Mesendoderm (in vitro differentiated cells): Measurements from ENCODE around the gene LOXL3.

Source experiments
- DNase-seq: peaks from one replicate; pipeline ENCODE4 v3.0.0; 2013
- H2AK5ac ChIP-seq: 2 replicates; pipeline ENCODE4 v1.6.1; 2013; ENCODE audit warnings: low read length, inconsistent platforms
- H2BK120ac ChIP-seq: 2 replicates; pipeline ENCODE4 v1.6.1; 2013; ENCODE audit warnings: low read depth, mild to moderate bottlenecking, low read length, moderate library complexity, mixed read lengths
- H2BK15ac ChIP-seq: replicated peaks from 2 replicates; pipeline ENCODE4 v1.6.1; 2013; ENCODE audit warnings: low read depth, mild to moderate bottlenecking, moderate library complexity
- H2BK5ac ChIP-seq: 2 replicates; pipeline ENCODE4 v1.6.1; 2013; ENCODE audit warnings: low read length, inconsistent platforms
- H3K18ac ChIP-seq: 2 replicates; pipeline ENCODE4 v1.6.1; 2013; ENCODE audit warnings: mild to moderate bottlenecking, low read length, mixed read lengths
- H3K23ac ChIP-seq: one replicate; pipeline ENCODE4 v1.6.1; 2013; ENCODE audit warnings: low read length
- H3K27ac ChIP-seq: 2 replicates; pipeline ENCODE4 v1.5.1; 2013; ENCODE audit warnings: low read depth, mild to moderate bottlenecking, inconsistent platforms, low read length, moderate library complexity
- H3K27me3 ChIP-seq: 2 replicates; pipeline ENCODE4 v1.6.1; 2013; ENCODE audit warnings: low read length, control low read depth, mild to moderate bottlenecking, inconsistent platforms; ENCODE audit not compliant: insufficient read depth, poor library complexity
- H3K36me3 ChIP-seq: 2 replicates; pipeline ENCODE4 v1.6.1; 2013; ENCODE audit warnings: low read length, inconsistent platforms; ENCODE audit not compliant: control insufficient read depth, insufficient read depth
- H3K4ac ChIP-seq: one replicate; pipeline ENCODE4 v1.6.1; 2013; ENCODE audit warnings: low read depth, mild to moderate bottlenecking, low read length, moderate library complexity
- H3K4me1 ChIP-seq: 2 replicates; pipeline ENCODE4 v1.6.1; 2013; ENCODE audit warnings: low read depth, low read length, inconsistent platforms; ENCODE audit not compliant: control insufficient read depth
- H3K4me2 ChIP-seq: 2 replicates; pipeline ENCODE4 v1.6.1; 2013; ENCODE audit warnings: low read length
- H3K4me3 ChIP-seq: 2 replicates; pipeline ENCODE4 v1.5.1; 2013; ENCODE audit warnings: mild to moderate bottlenecking, low read length
- H3K56ac ChIP-seq: one replicate; pipeline ENCODE4 v1.6.1; 2013; ENCODE audit warnings: low read length
- H3K79me1 ChIP-seq: 2 replicates; pipeline ENCODE4 v1.6.1; 2013; ENCODE audit warnings: low read length, inconsistent platforms
- H3K79me2 ChIP-seq: 2 replicates; pipeline ENCODE4 v1.6.1; 2013; ENCODE audit warnings: mild to moderate bottlenecking, low read length; ENCODE audit not compliant: control insufficient read depth, insufficient read depth
- H3K9ac ChIP-seq: 2 replicates; pipeline ENCODE4 v1.6.1; 2013; ENCODE audit warnings: low read length, inconsistent platforms
- H4K5ac ChIP-seq: one replicate; pipeline ENCODE4 v1.6.1; 2013; ENCODE audit warnings: low read length
- H4K8ac ChIP-seq: one replicate; pipeline ENCODE4 v1.6.1; 2013; ENCODE audit warnings: low read depth, mild to moderate bottlenecking, control low read depth, low read length, moderate library complexity
- WGBS: extraction: QIAGEN DNeasy Blood & Tissue Kit; methylation state at CpG from one replicate; pipeline ENCODE4 v1.1.7; 2013; ENCODE audit warnings: low lambda C conversion rate, missing lambda C conversion rate; ENCODE audit not compliant: insufficient coverage; ENCODE audit errors: extremely low coverage; 5-methylcytosine and 5-hydroxymethylcytosine counted together

The LOXL3 gene

DNA sequence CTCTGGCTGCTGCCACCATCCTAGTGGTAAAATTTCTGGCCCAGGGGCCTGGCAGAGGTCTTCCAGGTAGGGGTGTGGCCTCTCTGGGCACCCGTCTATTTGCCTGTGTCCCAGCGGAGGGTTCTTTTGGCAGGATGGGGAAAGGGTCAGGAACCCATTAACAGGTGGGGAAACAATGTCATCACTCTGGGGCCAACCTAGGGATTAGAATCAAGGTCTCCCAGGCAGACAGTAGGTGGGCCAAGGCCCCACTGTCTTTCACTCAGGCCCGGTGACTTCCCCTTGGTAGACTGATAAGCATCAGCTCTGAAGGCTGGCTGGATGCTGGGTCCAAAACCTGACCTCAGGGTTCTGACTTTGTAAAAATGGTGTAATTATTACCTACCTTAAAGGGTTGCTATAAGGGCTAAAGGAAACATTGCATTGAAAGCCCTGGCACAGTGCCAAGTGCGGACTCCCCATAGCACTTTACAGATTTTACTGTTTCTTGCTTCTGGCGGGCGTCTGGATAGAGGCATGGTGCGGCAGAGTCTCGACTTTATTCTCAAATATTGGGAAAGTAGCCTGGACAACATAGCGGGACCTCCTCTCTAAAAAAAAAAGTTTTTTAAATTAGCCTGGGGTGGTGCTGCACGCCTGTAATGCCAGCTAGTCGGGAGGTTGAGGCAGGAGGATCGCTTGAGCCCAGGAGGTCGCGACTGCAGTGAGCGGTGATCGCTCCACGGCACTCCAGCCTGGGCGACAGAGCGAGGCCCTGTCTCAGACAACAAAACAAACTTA is 56.6 kb downstream of the LOXL3 start:
- no peak overlapping the region for H3K27ac ChIP-seq
- peaks cover 1% of the 10 kb centered on the region for H3K36me3 ChIP-seq
- no peak overlapping the region for H3K18ac ChIP-seq
- H3K79me2 ChIP-seq: no peaks in the 10 kb centered on the region
- no peak overlapping the region for H3K23ac ChIP-seq
- H3K56ac ChIP-seq: peak overlapping the region; percentile 64
- H3K4me3 ChIP-seq: no peak overlapping the region
- no peak overlapping the region for H2BK5ac ChIP-seq
- no peak for DNase-seq
- peak overlapping the region; percentile 37 for H3K9ac ChIP-seq
- no CpG with 5 or more reads among the region's 19 CpGs for WGBS
- peaks cover 55% of the 10 kb centered on the region for H3K27me3 ChIP-seq
- H3K4ac ChIP-seq: no peak overlapping the region
- peaks cover 3% of the 10 kb centered on the region for H3K4me1 ChIP-seq
- no peak overlapping the region for H2BK15ac ChIP-seq
- H4K8ac ChIP-seq: no peak overlapping the region
- no peak overlapping the region for H2AK5ac ChIP-seq
- H4K5ac ChIP-seq: no peak overlapping the region
- no peak overlapping the region for H2BK120ac ChIP-seq
- H3K79me1 ChIP-seq: no peaks in the 10 kb centered on the region
- peak overlapping the region; percentile 74 for H3K4me2 ChIP-seq

GRCh38 chr2:74495440-74495839 is 58.3 kb downstream of the LOXL3 start:
- Histone ChIP-seq H2BK15ac (no peak overlapping the region), H3K4me2 (no peak overlapping the region), H4K8ac (no peak overlapping the region), H3K4ac (no peak overlapping the region), H3K23ac (no peak overlapping the region), H3K79me2 (no peaks in the 10 kb centered on the region), H2BK120ac (no peak overlapping the region), H3K4me1 (peaks cover 3% of the 10 kb centered on the region), H3K36me3 (peaks cover 8% of the 10 kb centered on the region), H3K18ac (no peak overlapping the region), H3K27me3 (peaks cover 38% of the 10 kb centered on the region), H4K5ac (no peak overlapping the region), H3K9ac (no peak overlapping the region), H3K4me3 (no peak overlapping the region), H3K27ac (no peak overlapping the region), H2BK5ac (no peak overlapping the region), H3K56ac (no peak overlapping the region), H3K79me1 (no peaks in the 10 kb centered on the region), H2AK5ac (no peak overlapping the region)
- DNase-seq: no peak
- WGBS: no CpG with 5 or more reads among the region's 1 CpG

GRCh38 chr2:74493546-74493945 is 60.2 kb downstream of the LOXL3 start:
- Histone ChIP-seq H3K9ac (no peak overlapping the region), H3K23ac (no peak overlapping the region), H3K18ac (no peak overlapping the region), H3K4me2 (no peak overlapping the region), H2BK5ac (no peak overlapping the region), H3K79me1 (no peaks in the 10 kb centered on the region), H3K4me1 (peaks cover 1% of the 10 kb centered on the region), H3K36me3 (peaks cover 8% of the 10 kb centered on the region), H2BK120ac (no peak overlapping the region), H4K8ac (no peak overlapping the region), H3K79me2 (no peaks in the 10 kb centered on the region), H2BK15ac (no peak overlapping the region), H3K27me3 (peaks cover 21% of the 10 kb centered on the region), H2AK5ac (no peak overlapping the region), H3K4me3 (no peak overlapping the region), H4K5ac (no peak overlapping the region), H3K56ac (no peak overlapping the region), H3K27ac (no peak overlapping the region), H3K4ac (no peak overlapping the region)
- WGBS: no CpG with 5 or more reads among the region's 3 CpGs
- no peak for DNase-seq

GRCh38 chr2:74491648-74492544 is 61.8 kb downstream of the LOXL3 start:
- no CpG with 5 or more reads among the region's 12 CpGs for WGBS
- Histone ChIP-seq H2BK15ac (no peak overlapping the region), H4K5ac (no peak overlapping the region), H2BK120ac (no peak overlapping the region), H2BK5ac (no peak overlapping the region), H3K79me2 (no peaks in the 10 kb centered on the region), H3K4me2 (no peak overlapping the region), H3K4ac (no peak overlapping the region), H3K56ac (no peak overlapping the region), H3K27ac (no peak overlapping the region), H3K23ac (no peak overlapping the region), H3K9ac (no peak overlapping the region), H4K8ac (no peak overlapping the region), H3K4me3 (no peak overlapping the region), H3K36me3 (peaks cover 8% of the 10 kb centered on the region), H2AK5ac (no peak overlapping the region), H3K79me1 (no peaks in the 10 kb centered on the region), H3K4me1 (no peaks in the 10 kb centered on the region), H3K27me3 (peaks cover 5% of the 10 kb centered on the region), H3K18ac (no peak overlapping the region)
- no peak for DNase-seq

GRCh38 chr2:74489906-74490305 is 63.8 kb downstream of the LOXL3 start:
- no CpG with 5 or more reads among the region's 9 CpGs for WGBS
- no peak overlapping the region for H2BK5ac ChIP-seq
- no peak overlapping the region for H2BK15ac ChIP-seq
- H3K79me1 ChIP-seq: no peaks in the 10 kb centered on the region
- H4K5ac ChIP-seq: no peak overlapping the region
- no peak overlapping the region for H3K56ac ChIP-seq
- H3K4me2 ChIP-seq: no peak overlapping the region
- H3K36me3 ChIP-seq: peaks cover 8% of the 10 kb centered on the region
- H3K4ac ChIP-seq: no peak overlapping the region
- DNase-seq: no peak
- no peak overlapping the region for H2BK120ac ChIP-seq
- H4K8ac ChIP-seq: no peak overlapping the region
- H3K18ac ChIP-seq: no peak overlapping the region
- H2AK5ac ChIP-seq: no peak overlapping the region
- H3K4me1 ChIP-seq: no peaks in the 10 kb centered on the region
- H3K27me3 ChIP-seq: no peaks in the 10 kb centered on the region
- H3K27ac ChIP-seq: no peak overlapping the region
- no peaks in the 10 kb centered on the region for H3K79me2 ChIP-seq
- H3K9ac ChIP-seq: no peak overlapping the region
- no peak overlapping the region for H3K23ac ChIP-seq
- H3K4me3 ChIP-seq: no peak overlapping the region
